CD4-positive, CD25-positive, alpha-beta regulatory T cell (primary cell): ENCODE data around the gene CHN2. TPM values are rescaled to one million over a fixed set of nuclear protein-coding genes. Genes with fewer than 3 reads are reported as not detected.
"Not testable (repeated sequence)": the region's sequence is repeated elsewhere in the genome, so short reads cannot be mapped to it uniquely, and the experiment has no call there.

Experiments
- ATAC-seq, 2 donors: fragments of 150-1000 bp; cut with Tn5 transposase; one replicate each; pipeline ENCODE4 v1.10.0; 2021; ENCODE audit warnings: low read depth in 2 of 2, moderate number of reproducible peaks in 2 of 2, moderate library complexity in 1 of 2
- DNase-seq, 3 donors: peaks; one replicate each; pipeline versions ENCODE4 v3.0.0 to v3.0.0-alpha.2; 2012 to 2022; ENCODE audit warnings: mixed read lengths in 1 of 3
- H3K27ac ChIP-seq: one replicate; pipeline ENCODE4 v1.7.0; 2013; ENCODE audit warnings: mild to moderate bottlenecking, low read length; ENCODE audit not compliant: insufficient read depth, poor library complexity, severe bottlenecking
- H3K27me3 ChIP-seq: one replicate; pipeline ENCODE4 v1.7.0; 2013; ENCODE audit warnings: low read length; ENCODE audit not compliant: control insufficient read depth, insufficient read depth
- H3K36me3 ChIP-seq: one replicate; pipeline ENCODE4 v1.7.0; 2013; ENCODE audit warnings: mild to moderate bottlenecking, low read length, moderate library complexity; ENCODE audit not compliant: control insufficient read depth, insufficient read depth
- H3K4me1 ChIP-seq: 2 replicates; pipeline ENCODE4 v1.7.0; 2013; ENCODE audit warnings: mild to moderate bottlenecking, low read length; ENCODE audit not compliant: insufficient read depth, control insufficient read depth, poor library complexity, severe bottlenecking
- H3K4me3 ChIP-seq: one replicate; pipeline ENCODE4 v1.7.0; 2013; ENCODE audit warnings: low read depth, mild to moderate bottlenecking, low read length, moderate library complexity
- H3K9me3 ChIP-seq, 2 experiments: 1 replicate in 1 of 2; 2 replicates in 1 of 2; pipeline ENCODE4 v1.7.0; 2013; ENCODE audit warnings: low read length in 2 of 2, mild to moderate bottlenecking in 1 of 2, moderate library complexity in 1 of 2; ENCODE audit not compliant: control insufficient read depth in 2 of 2
- H3K27ac Mint-ChIP-seq, 3 donors: one replicate each; pipeline ENCODE4 v1.8.0; 2020 to 2022; ENCODE audit warnings: mild to moderate bottlenecking in 3 of 3, mixed read lengths in 3 of 3, moderate library complexity in 2 of 3
- H3K27me3 Mint-ChIP-seq: one replicate; pipeline ENCODE4 v1.8.0; 2022; ENCODE audit warnings: mild to moderate bottlenecking, mixed read lengths
- H3K36me3 Mint-ChIP-seq: one replicate; pipeline ENCODE4 v1.8.0; 2020; ENCODE audit warnings: mixed read lengths
- H3K4me1 Mint-ChIP-seq, 4 donors: one replicate each; pipeline ENCODE4 v1.8.0; 2020 to 2022; ENCODE audit warnings: mixed read lengths in 4 of 4, mild to moderate bottlenecking in 1 of 4
- H3K4me3 Mint-ChIP-seq, 4 donors: one replicate each; pipeline ENCODE4 v1.8.0; 2020 to 2022; ENCODE audit warnings: mild to moderate bottlenecking in 4 of 4, mixed read lengths in 4 of 4, moderate library complexity in 3 of 4
- H3K9me3 Mint-ChIP-seq, 7 donors: one replicate each; pipeline ENCODE4 v1.8.0; 2020 to 2022; ENCODE audit warnings: mixed read lengths in 7 of 7, mild to moderate bottlenecking in 3 of 7, moderate library complexity in 2 of 7
- polyA plus RNA-seq, 4 donors: library from polyadenylated mRNA; unstranded; fragments of 300-500 nt; fragmentation: Illumina TruSeq; gene quantifications; one replicate each; pipeline ENCODE4 v1.2.3, GENCODE V29; 2021
- total RNA-seq: library from RNA; stranded (reverse); gene quantifications from one replicate; pipeline ENCODE4 v1.2.3, GENCODE V29; 2022

CHN2 gene
- total and polyA plus RNA-seq, 5 donors from 2014 or later: 0.55 to 1.7 TPM; not detected in 3

- not testable (repeated sequence) for H3K4me3 ChIP-seq, H3K36me3 Mint-ChIP-seq, H3K9me3 Mint-ChIP-seq, H3K27me3 ChIP-seq, DNase-seq, H3K36me3 ChIP-seq, H3K4me1 ChIP-seq, H3K4me3 Mint-ChIP-seq, H3K9me3 ChIP-seq, ATAC-seq, H3K27ac Mint-ChIP-seq, H3K27ac ChIP-seq, H3K4me1 Mint-ChIP-seq, H3K27me3 Mint-ChIP-seq
These were observed 69.1 kb downstream of the CHN2 start for GRCh38 chr7:29263601-29264207.

- DNase-seq (peak in 1 of 3 donors; percentile 11), ATAC-seq (no peak)
- Histone ChIP-seq H3K4me1 (no peaks in the 10 kb centered on the region), H3K36me3 (no peaks in the 10 kb centered on the region), H3K27me3 (no peaks in the 10 kb centered on the region), H3K9me3 (no peaks in the 10 kb centered on the region), H3K27ac (no peak overlapping the region), H3K4me3 (no peak overlapping the region)
- Mint-ChIP-seq H3K36me3 (peaks cover 4% of the 10 kb centered on the region), H3K27ac (peak overlapping the region in 1 of 3 donors; percentile 33), H3K9me3 (peaks cover 0 to 6% (median 1%) of the 10 kb centered on the region in 7 donors), H3K27me3 (peaks cover 9% of the 10 kb centered on the region), H3K4me1 (no peaks in the 10 kb centered on the region), H3K4me3 (no peak overlapping the region)
These were observed 70.8 kb downstream of the CHN2 start for GRCh38 chr7:29265208-29265923.

GRCh38 chr7:29269935-29270334 lies 75.4 kb downstream of the CHN2 start:
- Histone ChIP-seq H3K27ac (no peak overlapping the region), H3K4me1 (no peaks in the 10 kb centered on the region), H3K36me3 (no peaks in the 10 kb centered on the region), H3K9me3 (no peaks in the 10 kb centered on the region), H3K27me3 (no peaks in the 10 kb centered on the region), H3K4me3 (no peak overlapping the region)
- ATAC-seq (no peak), DNase-seq (no peak)
- Mint-ChIP-seq H3K27ac (no peak overlapping the region), H3K4me3 (no peak overlapping the region), H3K27me3 (peaks cover 4% of the 10 kb centered on the region), H3K4me1 (no peaks in the 10 kb centered on the region), H3K9me3 (peaks cover 0 to 6% (median 0%) of the 10 kb centered on the region in 7 donors), H3K36me3 (peaks cover 4% of the 10 kb centered on the region)

GRCh38 chr7:29270594-29271318 lies 76.2 kb downstream of the CHN2 start:
- peak in 1 of 3 donors; percentile 7 for DNase-seq
- Histone ChIP-seq H3K4me1 (no peaks in the 10 kb centered on the region), H3K9me3 (no peaks in the 10 kb centered on the region), H3K4me3 (no peak overlapping the region), H3K27ac (no peak overlapping the region), H3K27me3 (no peaks in the 10 kb centered on the region), H3K36me3 (no peaks in the 10 kb centered on the region)
- no peaks in the 10 kb centered on the region for H3K36me3 Mint-ChIP-seq
- no peak overlapping the region for H3K27ac Mint-ChIP-seq
- H3K4me3 Mint-ChIP-seq: no peak overlapping the region
- H3K27me3 Mint-ChIP-seq: peaks cover 4% of the 10 kb centered on the region
- no peaks in the 10 kb centered on the region for H3K4me1 Mint-ChIP-seq
- ATAC-seq: no peak
- peaks cover 0 to 1% (median 0%) of the 10 kb centered on the region in 7 donors for H3K9me3 Mint-ChIP-seq

- H3K36me3 Mint-ChIP-seq: no peaks in the 10 kb centered on the region
- Histone ChIP-seq H3K9me3 (no peaks in the 10 kb centered on the region), H3K27ac (no peak overlapping the region), H3K27me3 (no peaks in the 10 kb centered on the region), H3K36me3 (no peaks in the 10 kb centered on the region), H3K4me3 (no peak overlapping the region), H3K4me1 (no peaks in the 10 kb centered on the region)
- H3K9me3 Mint-ChIP-seq: peaks cover 0 to 1% (median 0%) of the 10 kb centered on the region in 7 donors
- DNase-seq: no peak
- no peak overlapping the region for H3K4me3 Mint-ChIP-seq
- ATAC-seq: no peak
- H3K27me3 Mint-ChIP-seq: peaks cover 4% of the 10 kb centered on the region
- H3K27ac Mint-ChIP-seq: no peak overlapping the region
- no peaks in the 10 kb centered on the region for H3K4me1 Mint-ChIP-seq
These were observed 76.7 kb downstream of the CHN2 start for GRCh38 chr7:29271319-29271658.

GRCh38 chr7:29272057-29272456 lies 77.5 kb downstream of the CHN2 start:
- Mint-ChIP-seq H3K4me3 (no peak overlapping the region), H3K27me3 (peaks cover 4% of the 10 kb centered on the region), H3K36me3 (no peaks in the 10 kb centered on the region), H3K4me1 (no peaks in the 10 kb centered on the region), H3K27ac (no peak overlapping the region), H3K9me3 (no peaks in the 10 kb centered on the region)
- H3K27ac ChIP-seq: no peak overlapping the region
- H3K4me3 ChIP-seq: no peak overlapping the region
- H3K36me3 ChIP-seq: no peaks in the 10 kb centered on the region
- no peaks in the 10 kb centered on the region for H3K27me3 ChIP-seq
- H3K4me1 ChIP-seq: no peaks in the 10 kb centered on the region
- no peaks in the 10 kb centered on the region for H3K9me3 ChIP-seq
- DNase-seq (no peak), ATAC-seq (no peak)

- Mint-ChIP-seq H3K4me1 (no peaks in the 10 kb centered on the region), H3K36me3 (no peaks in the 10 kb centered on the region), H3K27ac (no peak overlapping the region), H3K4me3 (no peak overlapping the region), H3K9me3 (no peaks in the 10 kb centered on the region), H3K27me3 (peaks cover under 1% of the 10 kb centered on the region)
- no peaks in the 10 kb centered on the region for H3K36me3 ChIP-seq
- no peaks in the 10 kb centered on the region for H3K27me3 ChIP-seq
- no peak overlapping the region for H3K27ac ChIP-seq
- no peak overlapping the region for H3K4me3 ChIP-seq
- DNase-seq (no peak), ATAC-seq (no peak)
- H3K4me1 ChIP-seq: no peaks in the 10 kb centered on the region
- H3K9me3 ChIP-seq: no peaks in the 10 kb centered on the region
These were observed 79.8 kb downstream of the CHN2 start for GRCh38 chr7:29274146-29275017.
